SU-DHL-6 (cell line): ENCODE results near the gene ZC3HAV1L.

Experiments used
- H2AFZ ChIP-seq: fragments of 200-600 bp; sonication (generic); 2 replicates; pipeline ENCODE4 v1.6.1; 2014; ENCODE audit warnings: low read depth, mild to moderate bottlenecking, moderate library complexity, mixed read lengths, antibody characterized with exemption, low read length; ENCODE audit not compliant: severe bottlenecking
- H3F3A ChIP-seq: fragments of 200-600 bp; shearing (Covaris generic); 2 replicates; pipeline ENCODE4 v1.6.0; 2016; ENCODE audit warnings: antibody characterized with exemption, mild to moderate bottlenecking; ENCODE audit not compliant: insufficient read depth
- H3K27ac ChIP-seq: fragments of 200-600 bp; sonication (generic); 2 replicates; pipeline ENCODE4 v1.5.1; 2016; ENCODE audit warnings: low read depth, mild to moderate bottlenecking, low read length, moderate library complexity, mixed read lengths
- H3K27me3 ChIP-seq: fragments of 200-600 bp; sonication (generic), shearing (Covaris generic); 2 replicates; pipeline ENCODE4 v1.6.0; 2014; ENCODE audit warnings: mild to moderate bottlenecking, low read length
- H3K36me3 ChIP-seq: fragments of 200-600 bp; sonication (generic); 2 replicates; pipeline ENCODE4 v1.6.1; 2014; ENCODE audit warnings: mild to moderate bottlenecking, low read length, mixed read lengths
- H3K4me2 ChIP-seq: fragments of 300-600, 200-600 bp; shearing (Covaris generic), sonication (generic); 2 replicates; pipeline ENCODE4 v1.6.0; 2014; ENCODE audit warnings: low read length, low read depth, mild to moderate bottlenecking; ENCODE audit not compliant: poor library complexity, severe bottlenecking
- H3K4me3 ChIP-seq: fragments of 200-600 bp; sonication (generic); 2 replicates; pipeline ENCODE4 v1.5.1; 2014; ENCODE audit warnings: antibody characterized with exemption, low read length, mild to moderate bottlenecking, mixed read lengths; ENCODE audit not compliant: insufficient read depth, poor library complexity, severe bottlenecking
- H3K79me2 ChIP-seq: fragments of 200-600 bp; sonication (generic); 2 replicates; pipeline ENCODE4 v1.6.1; 2014; ENCODE audit warnings: mild to moderate bottlenecking, low read length, moderate library complexity; ENCODE audit not compliant: insufficient read depth
- H3K9ac ChIP-seq: fragments of 200-600 bp; sonication (generic); 2 replicates; pipeline ENCODE4 v1.7.0; 2014; ENCODE audit warnings: mild to moderate bottlenecking, low read length
- H3K9me2 ChIP-seq: fragments of 200-600 bp; sonication (generic); replicated peaks from 2 replicates; pipeline ENCODE4 v1.6.1; 2014; ENCODE audit warnings: low read length; ENCODE audit not compliant: insufficient read depth
- H3K9me3 ChIP-seq: fragments of 200-600 bp; sonication (generic); 2 replicates; pipeline ENCODE4 v1.6.1; 2014; ENCODE audit warnings: low read length, mixed read lengths; ENCODE audit not compliant: insufficient read depth
- H4K20me1 ChIP-seq: fragments of 200-600 bp; sonication (generic); 2 replicates; pipeline ENCODE4 v1.6.1; 2014; ENCODE audit warnings: low read depth, mild to moderate bottlenecking, antibody characterized with exemption, low read length, moderate library complexity, mixed read lengths
- EZH2phosphoT487 ChIP-seq: fragments of 200-600 bp; sonication (generic), shearing (Covaris generic); conservative IDR thresholded peaks from 2 replicates; pipeline ENCODE4 v1.6.1; 2018; ENCODE audit warnings: mild to moderate bottlenecking, antibody characterized with exemption, low read length, moderate library complexity, mixed read lengths
- TF ChIP-seq, protein P1 (sequence below): fragments of 200-600 bp; sonication (generic); IDR thresholded peaks from one replicate; pipeline ENCODE4 v1.5.1; 2017; ENCODE audit warnings: antibody characterized with exemption, mild to moderate bottlenecking, low read length, moderate library complexity; ENCODE audit not compliant: insufficient read depth, poor library complexity, severe bottlenecking

The ZC3HAV1L gene

GRCh38 chr7:139034855-139035585, 822 bp downstream of the ZC3HAV1L start:
- no peak overlapping the region for H2AFZ ChIP-seq
- no peak overlapping the region for H3K27ac ChIP-seq
- no peaks in the 10 kb centered on the region for H3K9me3 ChIP-seq
- H4K20me1 ChIP-seq, result no peaks in the 10 kb centered on the region
- H3K9ac ChIP-seq, result no peak overlapping the region
- no peaks in the 10 kb centered on the region for H3K36me3 ChIP-seq
- no peaks in the 10 kb centered on the region for H3K9me2 ChIP-seq
- H3F3A ChIP-seq, result no peaks in the 10 kb centered on the region
- H3K4me2 ChIP-seq, result no peak overlapping the region
- no peak for TF ChIP-seq EZH2phosphoT487
- TF ChIP-seq, protein P1, sequence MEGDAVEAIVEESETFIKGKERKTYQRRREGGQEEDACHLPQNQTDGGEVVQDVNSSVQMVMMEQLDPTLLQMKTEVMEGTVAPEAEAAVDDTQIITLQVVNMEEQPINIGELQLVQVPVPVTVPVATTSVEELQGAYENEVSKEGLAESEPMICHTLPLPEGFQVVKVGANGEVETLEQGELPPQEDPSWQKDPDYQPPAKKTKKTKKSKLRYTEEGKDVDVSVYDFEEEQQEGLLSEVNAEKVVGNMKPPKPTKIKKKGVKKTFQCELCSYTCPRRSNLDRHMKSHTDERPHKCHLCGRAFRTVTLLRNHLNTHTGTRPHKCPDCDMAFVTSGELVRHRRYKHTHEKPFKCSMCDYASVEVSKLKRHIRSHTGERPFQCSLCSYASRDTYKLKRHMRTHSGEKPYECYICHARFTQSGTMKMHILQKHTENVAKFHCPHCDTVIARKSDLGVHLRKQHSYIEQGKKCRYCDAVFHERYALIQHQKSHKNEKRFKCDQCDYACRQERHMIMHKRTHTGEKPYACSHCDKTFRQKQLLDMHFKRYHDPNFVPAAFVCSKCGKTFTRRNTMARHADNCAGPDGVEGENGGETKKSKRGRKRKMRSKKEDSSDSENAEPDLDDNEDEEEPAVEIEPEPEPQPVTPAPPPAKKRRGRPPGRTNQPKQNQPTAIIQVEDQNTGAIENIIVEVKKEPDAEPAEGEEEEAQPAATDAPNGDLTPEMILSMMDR, result no peak
- H3K4me3 ChIP-seq, result no peak overlapping the region
- no peaks in the 10 kb centered on the region for H3K27me3 ChIP-seq
- H3K79me2 ChIP-seq, result no peaks in the 10 kb centered on the region

DNA sequence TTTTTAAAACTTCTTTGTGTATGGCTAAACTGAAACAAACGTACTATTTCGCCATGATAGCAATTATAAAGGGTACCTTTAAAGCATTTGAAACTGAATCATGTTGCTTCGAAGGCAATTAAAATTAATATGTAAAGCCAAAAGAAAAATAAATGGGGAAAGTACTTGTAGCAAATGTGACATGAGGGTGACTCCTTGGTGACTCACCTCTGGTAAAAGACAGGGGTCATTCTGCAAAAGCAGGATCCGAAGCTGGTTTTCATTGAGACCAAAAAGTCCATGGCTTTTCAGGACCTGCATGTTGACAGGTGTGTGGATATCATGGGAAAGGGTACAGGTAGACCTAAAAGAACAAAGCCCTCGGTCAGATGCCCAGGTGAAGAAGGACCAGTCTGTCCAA, 1.5 kb downstream of the ZC3HAV1L start:
- Histone ChIP-seq H3K9me3 (no peaks in the 10 kb centered on the region), H3K36me3 (no peaks in the 10 kb centered on the region), H4K20me1 (no peaks in the 10 kb centered on the region), H3K79me2 (no peaks in the 10 kb centered on the region), H3K4me3 (no peak overlapping the region), H3K9ac (no peak overlapping the region), H3K4me2 (no peak overlapping the region), H3F3A (no peaks in the 10 kb centered on the region), H2AFZ (no peak overlapping the region), H3K27ac (no peak overlapping the region), H3K9me2 (no peaks in the 10 kb centered on the region), H3K27me3 (no peaks in the 10 kb centered on the region)
- TF ChIP-seq, protein P1, result no peak
- TF ChIP-seq EZH2phosphoT487, result no peak

- no peak overlapping the region for H3K27ac ChIP-seq
- H3K79me2 ChIP-seq, result no peaks in the 10 kb centered on the region
- H3F3A ChIP-seq, result no peaks in the 10 kb centered on the region
- no peak overlapping the region for H2AFZ ChIP-seq
- no peak for TF ChIP-seq EZH2phosphoT487
- TF ChIP-seq, protein P1, result no peak
- H3K36me3 ChIP-seq, result no peaks in the 10 kb centered on the region
- H3K9me3 ChIP-seq, result no peaks in the 10 kb centered on the region
- no peaks in the 10 kb centered on the region for H3K27me3 ChIP-seq
- H3K9ac ChIP-seq, result no peak overlapping the region
- H3K9me2 ChIP-seq, result no peaks in the 10 kb centered on the region
- H4K20me1 ChIP-seq, result no peaks in the 10 kb centered on the region
- no peak overlapping the region for H3K4me2 ChIP-seq
- no peak overlapping the region for H3K4me3 ChIP-seq
Observed at GRCh38 chr7:139033346-139034114, 2.3 kb downstream of the ZC3HAV1L start.
